CD8-positive, alpha-beta memory T cell (primary cell): ENCODE data around the gene SLC2A9. TPM values are rescaled to one million over a fixed set of nuclear protein-coding genes. Genes with fewer than 3 reads are reported as not detected.

ENCODE experiments used
- CTCF ChIA-PET: fragments of 350-600 bp; sonication (Branson Sonifier 250); formaldehyde crosslinking; loops from one replicate; lab custom pipeline; 2021; ENCODE audit warnings: antibody characterized with exemption; lab: Charles Lee
- POLR2A ChIA-PET: fragments of 350-600 bp; sonication (Branson Sonifier 250); formaldehyde crosslinking; loops from one replicate; lab custom pipeline; 2021; ENCODE audit warnings: antibody characterized with exemption; lab: Charles Lee
- DNase-seq, 5 donors: peaks; one replicate each; pipeline versions ENCODE4 v3.0.0 to v3.0.0-alpha.2; 2020 to 2022; ENCODE audit warnings: mixed read lengths in 1 of 5
- H3K27ac ChIP-seq: one replicate; pipeline ENCODE4 v1.7.0; 2013; ENCODE audit warnings: low read depth, mild to moderate bottlenecking, low read length, moderate library complexity
- H3K27me3 ChIP-seq: 2 replicates; pipeline ENCODE4 v1.7.0; 2013; ENCODE audit warnings: low read length, mild to moderate bottlenecking; ENCODE audit not compliant: insufficient read depth, poor library complexity, severe bottlenecking
- H3K36me3 ChIP-seq: 2 replicates; pipeline ENCODE4 v1.7.0; 2013; ENCODE audit warnings: mild to moderate bottlenecking, low read length, moderate library complexity; ENCODE audit not compliant: insufficient read depth
- H3K4me1 ChIP-seq: 2 replicates; pipeline ENCODE4 v1.7.0; 2013; ENCODE audit warnings: mild to moderate bottlenecking, low read length, moderate library complexity; ENCODE audit not compliant: insufficient read depth
- H3K4me3 ChIP-seq: 2 replicates; pipeline ENCODE4 v1.7.0; 2013; ENCODE audit warnings: mild to moderate bottlenecking, low read length
- H3K9me3 ChIP-seq: 2 replicates; pipeline ENCODE4 v1.7.0; 2013; ENCODE audit warnings: mild to moderate bottlenecking, low read length
- H3K27ac Mint-ChIP-seq, 8 donors: one replicate each; pipeline ENCODE4 v1.8.0; 2020 to 2021; ENCODE audit warnings: mixed read lengths in 8 of 8, mild to moderate bottlenecking in 6 of 8, inconsistent platforms in 3 of 8, moderate library complexity in 3 of 8
- H3K27me3 Mint-ChIP-seq, 2 donors: one replicate each; pipeline ENCODE4 v1.8.0; 2020 to 2021; ENCODE audit warnings: mixed read lengths in 2 of 2, mild to moderate bottlenecking in 1 of 2, moderate library complexity in 1 of 2
- H3K36me3 Mint-ChIP-seq, 3 donors: one replicate each; pipeline ENCODE4 v1.8.0; 2020 to 2021; ENCODE audit warnings: mixed read lengths in 3 of 3, inconsistent platforms in 1 of 3, mild to moderate bottlenecking in 1 of 3
- H3K4me1 Mint-ChIP-seq, 3 donors: one replicate each; pipeline ENCODE4 v1.8.0; 2020 to 2021; ENCODE audit warnings: mixed read lengths in 3 of 3, inconsistent platforms in 1 of 3, mild to moderate bottlenecking in 1 of 3
- H3K4me3 Mint-ChIP-seq, 7 donors: one replicate each; pipeline ENCODE4 v1.8.0; 2020 to 2021; ENCODE audit warnings: mixed read lengths in 7 of 7, mild to moderate bottlenecking in 6 of 7, moderate library complexity in 4 of 7, inconsistent platforms in 2 of 7
- H3K9me3 Mint-ChIP-seq, 5 donors: one replicate each; pipeline ENCODE4 v1.8.0; 2020 to 2022; ENCODE audit warnings: mixed read lengths in 5 of 5, mild to moderate bottlenecking in 3 of 5, moderate library complexity in 2 of 5, inconsistent platforms in 1 of 5
- polyA plus RNA-seq: library from polyadenylated mRNA; unstranded; fragments of 300-500 nt; fragmentation: Illumina TruSeq; gene quantifications from one replicate; pipeline ENCODE4 v1.2.3, GENCODE V29; 2021
- total RNA-seq, 2 experiments: library from RNA; stranded (reverse); gene quantifications; one replicate each; pipeline ENCODE4 v1.2.3, GENCODE V29; 2021

The SLC2A9 gene
- total and polyA plus RNA-seq, 3 experiments from 2014 or later = 1.8 to 3.1 (median 3.0) TPM

DNA sequence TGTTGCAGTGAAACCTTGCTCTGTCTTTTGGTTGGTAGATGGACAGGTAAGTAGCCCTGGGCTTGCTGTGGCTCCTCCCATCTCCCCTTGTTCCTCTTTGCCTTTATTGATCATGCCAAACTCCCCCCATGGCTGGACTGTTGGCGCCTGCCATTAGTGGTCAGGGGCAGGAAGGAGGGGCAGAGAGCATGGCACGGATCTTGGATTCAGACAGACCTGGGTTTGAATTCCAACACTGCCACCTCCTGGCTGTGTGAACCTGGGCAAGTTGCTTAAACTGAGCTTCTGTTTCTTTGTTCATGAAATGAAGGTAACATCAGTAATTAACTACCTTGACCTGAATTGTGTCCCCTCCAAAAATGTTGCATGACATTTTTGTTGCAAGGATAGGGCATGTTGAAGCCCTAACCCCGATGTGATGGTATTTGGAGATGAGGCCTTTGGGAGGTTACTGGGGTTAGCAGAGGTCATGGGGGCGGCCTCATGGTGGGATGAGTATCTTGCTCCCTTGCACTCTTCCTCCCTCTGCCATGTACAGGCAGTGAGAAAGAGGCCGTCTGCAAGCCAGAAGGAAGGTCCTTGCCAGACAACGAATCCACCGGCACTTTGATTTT, 6.0 kb downstream of the SLC2A9 start:
- ChIA-PET POLR2A (no interaction called here), CTCF (no interaction called here)
- peaks cover 0 to 10% of the 10 kb centered on the region in 2 donors for H3K27me3 Mint-ChIP-seq
- no peak overlapping the region for H3K4me3 ChIP-seq
- no peaks in the 10 kb centered on the region for H3K36me3 Mint-ChIP-seq
- no peak overlapping the region for H3K27ac ChIP-seq
- no peaks in the 10 kb centered on the region for H3K27me3 ChIP-seq
- peaks cover 0 to 2% (median 0%) of the 10 kb centered on the region in 5 donors for H3K9me3 Mint-ChIP-seq
- peak overlapping the region in 1 of 8 donors; percentile 39 for H3K27ac Mint-ChIP-seq
- peaks cover 15% of the 10 kb centered on the region for H3K4me1 ChIP-seq
- peaks cover 10 to 27% (median 21%) of the 10 kb centered on the region in 3 donors for H3K4me1 Mint-ChIP-seq
- H3K4me3 Mint-ChIP-seq = no peak overlapping the region
- DNase-seq = no peak
- no peaks in the 10 kb centered on the region for H3K9me3 ChIP-seq
- H3K36me3 ChIP-seq = no peaks in the 10 kb centered on the region

DNA sequence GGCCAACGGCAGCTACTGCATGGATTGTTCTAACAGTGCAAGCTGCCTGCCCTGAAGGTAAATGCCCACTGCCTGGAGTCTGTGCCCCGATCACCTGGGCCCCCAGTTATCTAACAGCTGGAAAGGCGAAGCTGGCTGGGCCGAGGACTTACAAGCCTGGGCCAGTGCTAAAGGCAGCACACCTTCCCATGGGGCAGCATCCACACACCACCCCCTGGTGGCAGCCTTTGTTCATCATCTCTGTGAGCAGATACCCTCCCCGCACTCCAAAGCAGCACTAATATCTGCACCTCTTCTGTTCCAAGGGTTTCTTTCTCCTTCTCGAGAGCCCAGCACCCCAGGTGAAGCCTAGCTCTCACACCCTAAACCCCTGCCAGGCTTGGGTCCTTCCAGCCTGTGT, 7.6 kb downstream of the SLC2A9 start:
- H3K9me3 ChIP-seq = no peaks in the 10 kb centered on the region
- no peak overlapping the region for H3K27ac ChIP-seq
- no peaks in the 10 kb centered on the region for H3K36me3 ChIP-seq
- ChIA-PET CTCF (no interaction called here), POLR2A (no interaction called here)
- Mint-ChIP-seq H3K4me1 (peaks cover 5 to 12% (median 6%) of the 10 kb centered on the region in 3 donors), H3K4me3 (no peak overlapping the region), H3K27me3 (peaks cover 0 to 6% of the 10 kb centered on the region in 2 donors), H3K36me3 (no peaks in the 10 kb centered on the region), H3K9me3 (peaks cover 0 to 2% (median 0%) of the 10 kb centered on the region in 5 donors), H3K27ac (no peak overlapping the region)
- no peaks in the 10 kb centered on the region for H3K27me3 ChIP-seq
- DNase-seq = no peak
- no peak overlapping the region for H3K4me3 ChIP-seq
- H3K4me1 ChIP-seq = peaks cover 7% of the 10 kb centered on the region

DNA sequence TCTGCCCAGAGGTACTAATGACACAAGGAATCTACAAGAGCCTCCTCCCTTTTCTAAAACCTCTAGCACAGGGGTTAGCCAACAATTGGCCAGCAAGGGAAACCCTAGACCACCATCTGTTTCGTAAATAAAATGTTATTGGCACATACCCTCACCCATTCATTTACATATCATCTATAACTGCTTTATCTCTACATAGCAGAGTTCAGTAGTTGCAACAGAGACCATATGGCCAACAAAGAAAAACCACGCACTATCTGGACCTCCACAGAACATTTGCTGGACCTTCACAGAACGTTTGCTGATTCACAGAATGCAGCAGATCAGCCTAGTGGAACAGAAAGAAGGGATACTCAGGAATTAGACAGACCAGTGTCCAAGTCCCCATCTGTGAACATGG, 9.4 kb downstream of the SLC2A9 start:
- H3K27ac ChIP-seq = no peak overlapping the region
- Mint-ChIP-seq H3K4me3 (peak overlapping the region in 1 of 7 donors; percentile 13), H3K27me3 (peaks cover 0 to 6% of the 10 kb centered on the region in 2 donors), H3K27ac (peak overlapping the region in 1 of 8 donors; percentile 1), H3K4me1 (peaks cover 0 to 6% (median 0%) of the 10 kb centered on the region in 3 donors), H3K36me3 (no peaks in the 10 kb centered on the region), H3K9me3 (no peaks in the 10 kb centered on the region)
- H3K9me3 ChIP-seq = no peaks in the 10 kb centered on the region
- DNase-seq = no peak
- no peaks in the 10 kb centered on the region for H3K27me3 ChIP-seq
- no peaks in the 10 kb centered on the region for H3K36me3 ChIP-seq
- ChIA-PET POLR2A (no interaction called here), CTCF (no interaction called here)
- H3K4me3 ChIP-seq = no peak overlapping the region
- no peaks in the 10 kb centered on the region for H3K4me1 ChIP-seq

DNA sequence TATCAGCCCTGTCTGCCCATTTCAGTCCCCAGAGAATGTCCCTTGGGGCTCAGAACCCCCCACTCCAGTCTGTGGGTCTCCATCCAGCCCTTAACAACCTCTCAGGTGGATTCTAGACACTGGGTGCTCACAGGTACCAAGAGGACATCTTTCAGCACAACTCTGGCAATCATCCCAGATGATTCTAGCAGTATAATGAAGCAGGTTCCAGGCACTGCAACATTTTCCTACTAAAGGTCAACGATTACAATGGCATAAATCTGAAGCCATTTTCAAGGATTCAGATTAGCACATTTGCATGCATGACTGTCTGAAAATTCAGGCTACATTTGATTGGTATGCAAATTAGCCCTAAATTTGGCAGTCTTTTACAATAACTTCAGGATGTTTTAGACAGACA, 10.0 kb downstream of the SLC2A9 start:
- Mint-ChIP-seq H3K36me3 (no peaks in the 10 kb centered on the region), H3K4me3 (no peak overlapping the region), H3K27ac (no peak overlapping the region), H3K4me1 (peaks cover 0 to 6% (median 0%) of the 10 kb centered on the region in 3 donors), H3K9me3 (no peaks in the 10 kb centered on the region), H3K27me3 (peaks cover 0 to 6% of the 10 kb centered on the region in 2 donors)
- CTCF ChIA-PET = no interaction called here
- POLR2A ChIA-PET = no interaction called here
- H3K9me3 ChIP-seq = no peaks in the 10 kb centered on the region
- DNase-seq = no peak
- H3K4me1 ChIP-seq = no peaks in the 10 kb centered on the region
- H3K27me3 ChIP-seq = no peaks in the 10 kb centered on the region
- H3K36me3 ChIP-seq = no peaks in the 10 kb centered on the region
- H3K4me3 ChIP-seq = no peak overlapping the region
- H3K27ac ChIP-seq = no peak overlapping the region

DNA sequence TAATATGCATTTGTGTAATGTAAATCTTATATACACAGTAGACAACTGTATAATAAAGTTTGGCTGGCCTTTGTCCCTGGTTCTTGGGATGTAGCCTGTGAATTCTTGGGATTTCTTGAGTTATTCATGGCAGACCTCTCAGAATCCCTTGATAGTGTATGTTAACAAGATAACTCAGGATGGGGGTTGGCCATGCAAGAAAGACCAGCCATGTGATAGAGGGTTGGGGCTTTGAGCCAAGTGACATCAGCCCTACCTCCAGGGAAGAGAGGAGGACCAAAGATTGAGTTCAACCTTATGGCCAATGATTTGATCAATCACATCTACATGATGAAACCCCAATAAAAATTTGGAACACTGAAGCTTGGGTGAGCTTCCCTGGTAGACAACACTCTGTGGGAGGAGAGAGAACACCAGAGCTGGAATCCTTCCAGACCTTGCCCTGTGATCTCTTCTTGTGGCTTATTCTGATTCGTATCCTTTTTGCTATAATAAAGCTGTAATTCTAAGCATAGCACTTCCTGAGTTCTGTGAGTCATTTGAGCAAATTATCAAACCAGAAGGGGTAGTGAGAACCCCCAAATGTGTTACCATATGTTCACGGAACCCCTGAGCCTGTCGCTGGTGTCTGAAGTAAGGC, 11.3 kb downstream of the SLC2A9 start:
- no peak overlapping the region for H3K27ac ChIP-seq
- no peak overlapping the region for H3K4me3 ChIP-seq
- CTCF ChIA-PET = no interaction called here
- H3K36me3 ChIP-seq = no peaks in the 10 kb centered on the region
- no peaks in the 10 kb centered on the region for H3K9me3 Mint-ChIP-seq
- H3K36me3 Mint-ChIP-seq = peaks cover 0 to under 1% (median 0%) of the 10 kb centered on the region in 3 donors
- DNase-seq = no peak
- peaks cover 0 to 6% (median 0%) of the 10 kb centered on the region in 3 donors for H3K4me1 Mint-ChIP-seq
- no peaks in the 10 kb centered on the region for H3K9me3 ChIP-seq
- no peak overlapping the region for H3K4me3 Mint-ChIP-seq
- POLR2A ChIA-PET = no interaction called here
- no peak overlapping the region for H3K27ac Mint-ChIP-seq
- peaks cover 0 to 6% of the 10 kb centered on the region in 2 donors for H3K27me3 Mint-ChIP-seq
- no peaks in the 10 kb centered on the region for H3K4me1 ChIP-seq
- H3K27me3 ChIP-seq = no peaks in the 10 kb centered on the region

DNA sequence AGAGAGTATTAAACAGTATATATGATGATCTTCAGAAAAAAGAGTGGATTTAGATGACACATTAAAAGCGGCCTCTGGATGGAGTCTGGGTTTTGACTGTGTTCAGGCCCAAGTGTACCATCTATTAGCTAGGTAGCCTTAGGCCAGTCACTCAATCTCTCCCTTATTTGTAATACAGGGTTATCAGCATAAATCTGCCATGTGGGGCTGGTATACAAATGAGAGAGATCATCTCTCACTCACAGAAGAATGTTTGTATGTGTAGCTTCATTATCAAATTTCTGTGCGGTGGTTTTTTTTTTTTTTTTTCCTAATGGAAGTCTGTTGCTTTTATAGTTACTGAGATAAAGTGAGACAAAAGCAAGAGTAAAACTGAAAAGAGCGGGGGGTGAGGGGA, 12.7 kb downstream of the SLC2A9 start:
- no peaks in the 10 kb centered on the region for H3K4me1 ChIP-seq
- CTCF ChIA-PET = no interaction called here
- DNase-seq = no peak
- no peaks in the 10 kb centered on the region for H3K9me3 ChIP-seq
- Mint-ChIP-seq H3K9me3 (no peaks in the 10 kb centered on the region), H3K27me3 (peaks cover 0 to 3% of the 10 kb centered on the region in 2 donors), H3K27ac (no peak overlapping the region), H3K36me3 (peaks cover 0 to 3% (median 0%) of the 10 kb centered on the region in 3 donors), H3K4me3 (no peak overlapping the region), H3K4me1 (peaks cover 0 to 6% (median 0%) of the 10 kb centered on the region in 3 donors)
- no peaks in the 10 kb centered on the region for H3K36me3 ChIP-seq
- no peaks in the 10 kb centered on the region for H3K27me3 ChIP-seq
- H3K27ac ChIP-seq = no peak overlapping the region
- POLR2A ChIA-PET = no interaction called here
- H3K4me3 ChIP-seq = no peak overlapping the region

DNA sequence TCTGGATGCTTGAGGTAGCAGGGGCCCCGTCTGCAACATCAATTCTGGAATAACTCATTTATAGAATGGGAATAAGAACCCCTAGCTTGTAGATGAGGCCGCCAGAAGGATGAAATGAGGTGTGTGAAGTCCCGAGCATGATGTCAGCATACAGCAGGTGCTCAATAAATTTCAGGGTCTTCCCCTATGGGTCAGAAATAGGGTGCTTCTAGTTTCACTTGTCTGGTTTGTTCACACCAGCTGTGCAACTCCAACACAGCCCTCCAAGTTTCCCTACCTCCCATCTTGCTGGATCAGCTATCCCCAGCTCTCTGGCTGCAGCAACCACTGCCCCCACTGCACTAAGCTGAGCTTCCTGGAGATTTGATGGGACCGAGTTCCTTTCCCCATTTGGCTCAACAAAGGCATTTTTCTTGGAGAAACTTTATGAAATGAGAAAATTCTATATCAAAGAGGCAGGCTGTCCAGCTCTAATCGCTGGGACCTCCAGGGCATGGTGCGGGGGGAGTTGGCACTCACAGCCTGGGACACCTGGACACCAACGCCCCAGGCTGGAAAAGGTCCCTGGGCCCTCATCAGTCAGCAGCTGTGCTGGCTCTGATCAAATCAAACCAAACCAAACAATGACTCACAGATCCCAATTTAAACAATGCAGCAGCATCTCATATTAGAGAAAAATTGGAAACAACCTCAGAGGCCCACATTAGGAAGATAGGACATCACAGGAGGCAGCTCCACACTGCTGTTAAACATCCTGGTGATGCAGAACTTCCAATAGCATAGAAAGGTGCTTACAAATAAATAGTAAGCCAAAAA, 13.3 kb downstream of the SLC2A9 start:
- H3K36me3 Mint-ChIP-seq = peaks cover 0 to 3% (median 0%) of the 10 kb centered on the region in 3 donors
- no peak for DNase-seq
- H3K27ac ChIP-seq = no peak overlapping the region
- H3K36me3 ChIP-seq = no peaks in the 10 kb centered on the region
- CTCF ChIA-PET = no interaction called here
- peaks cover 0 to 6% (median 0%) of the 10 kb centered on the region in 3 donors for H3K4me1 Mint-ChIP-seq
- H3K9me3 Mint-ChIP-seq = no peaks in the 10 kb centered on the region
- no peak overlapping the region for H3K4me3 ChIP-seq
- H3K4me1 ChIP-seq = no peaks in the 10 kb centered on the region
- H3K9me3 ChIP-seq = no peaks in the 10 kb centered on the region
- H3K4me3 Mint-ChIP-seq = no peak overlapping the region
- POLR2A ChIA-PET = no interaction called here
- no peaks in the 10 kb centered on the region for H3K27me3 ChIP-seq
- peak overlapping the region in 1 of 8 donors; percentile 38 for H3K27ac Mint-ChIP-seq
- H3K27me3 Mint-ChIP-seq = peaks cover 0 to 3% of the 10 kb centered on the region in 2 donors

DNA sequence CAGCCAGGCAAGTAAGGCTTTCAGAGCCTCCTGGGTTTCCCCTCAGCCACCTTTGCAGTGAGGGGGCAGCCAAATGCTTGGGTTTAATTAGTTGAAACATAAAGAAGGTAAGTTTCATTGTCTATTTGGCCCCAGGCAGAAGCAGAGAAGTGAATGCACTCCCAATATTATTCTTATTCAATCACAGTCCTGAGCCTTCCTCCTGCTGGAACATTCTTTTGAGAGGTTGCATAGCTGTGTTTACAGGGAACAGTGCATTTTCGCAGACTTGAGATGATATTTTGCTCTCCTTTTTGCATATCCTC, 13.9 kb downstream of the SLC2A9 start:
- H3K4me1 Mint-ChIP-seq = peaks cover 0 to 6% (median 0%) of the 10 kb centered on the region in 3 donors
- Histone ChIP-seq H3K4me1 (no peaks in the 10 kb centered on the region), H3K27me3 (no peaks in the 10 kb centered on the region), H3K4me3 (no peak overlapping the region), H3K9me3 (no peaks in the 10 kb centered on the region), H3K36me3 (no peaks in the 10 kb centered on the region), H3K27ac (no peak overlapping the region)
- no peak overlapping the region for H3K4me3 Mint-ChIP-seq
- no peak overlapping the region for H3K27ac Mint-ChIP-seq
- POLR2A ChIA-PET = no interaction called here
- DNase-seq = no peak
- CTCF ChIA-PET = no interaction called here
- H3K36me3 Mint-ChIP-seq = peaks cover 0 to 3% (median 0%) of the 10 kb centered on the region in 3 donors
- H3K27me3 Mint-ChIP-seq = peaks cover 0 to 3% of the 10 kb centered on the region in 2 donors
- no peaks in the 10 kb centered on the region for H3K9me3 Mint-ChIP-seq
